Heart left ventricle (tissue), 13 donors: ENCODE results near the gene SARNP.
A peak's percentile ranks its signal among the peaks of the same experiment; 100 is the strongest.

Experiments
- CTCF ChIP-seq, 12 donors: fragments of 200-600 bp; sonication (generic) in 4 of 12; IDR thresholded peaks; one replicate each; pipeline versions ENCODE4 v1.5.0 to v1.8.0; 2018 to 2022; ENCODE audit warnings: antibody characterized with exemption in 12 of 12, mild to moderate bottlenecking in 5 of 12
- POLR2A ChIP-seq, 2 donors: fragments of 450-650 bp; IDR thresholded peaks; one replicate each; pipeline ENCODE4 v1.6.1; 2017; ENCODE audit warnings: antibody characterized with exemption in 2 of 2, mild to moderate bottlenecking in 2 of 2, moderate library complexity in 2 of 2
- donor health status: ischemic (EF 13 %, LVEDD 7.1; RV severe dilation, severe dysfunction).
- donor health status: DM: no; HTN: yes; CAD: no.
- donor health status: DM: no; HTN: no; CAD: no.
- donor health status: ischemic (EF 25% LVEDD 6.9; RV normal size, moderate dysfunction).
- donor health status: ischemic (EF 25% LVEDD 5.7; RV mildly dilated, moderate dysfunction).
- donor health status: ischemic (EF 35%, LVEDD 5.7; RV mildly dilated, moderate dysfunction).
- donor health status: nonischemic (EF 11% LVEDD 7.7; RV severe dilation, severe dysfunction).
- donor health status: DM: yes; HTN: yes; CAD: no.
- donor health status: PGD.
- donor health status: ischemic (EF 29% LVEDD 5.4; RV normal size, mild dysfunction).
- donor health status: nonischemic (EF 23%, LVEDD 6.1; RV moderate dilation, normal function).

- TF ChIP-seq CTCF (IDR thresholded peaks at IDR 0.05) = peak; percentile 25 to 70 (median 52)
- TF ChIP-seq POLR2A (IDR thresholded peaks at IDR 0.05) = no peak
Measured at GRCh38 chr12:55724226-55724939, 93.1 kb downstream of the SARNP start.
